OCI-LY3 (cell line): ENCODE results near the gene PICK1.

Experiments
- CTCF ChIP-seq: fragments of 200-600, 300-600 bp; sonication (generic); IDR thresholded peaks from 2 replicates; pipeline ENCODE4 v1.5.1; 2014; ENCODE audit warnings: antibody characterized with exemption, low read length, low read depth
- EZH2phosphoT487 ChIP-seq: fragments of 200-600 bp; shearing (Covaris generic); IDR thresholded peaks from 2 replicates; pipeline ENCODE4 v1.6.1; 2018; ENCODE audit warnings: antibody characterized with exemption, mixed run types, low read depth

GRCh38 chr22:38070250-38070921 is 13.2 kb downstream of the PICK1 start:
- TF ChIP-seq EZH2phosphoT487 (no peak), CTCF (no peak)
